NB4 (cell line): Measurements from ENCODE around the gene RECQL.

ENCODE experiments used
- POLR2A ChIP-seq: IDR thresholded peaks from 2 replicates; pipeline ENCODE4 v1.6.1; 2011; ENCODE audit warnings: mild to moderate bottlenecking; ENCODE audit not compliant: insufficient read length; ENCODE audit errors: extremely low read depth
- TF ChIP-seq, protein P1 (sequence below): IDR thresholded peaks from one replicate; pipeline ENCODE4 v1.5.1; 2012; ENCODE audit warnings: low read depth, low read length

DNA sequence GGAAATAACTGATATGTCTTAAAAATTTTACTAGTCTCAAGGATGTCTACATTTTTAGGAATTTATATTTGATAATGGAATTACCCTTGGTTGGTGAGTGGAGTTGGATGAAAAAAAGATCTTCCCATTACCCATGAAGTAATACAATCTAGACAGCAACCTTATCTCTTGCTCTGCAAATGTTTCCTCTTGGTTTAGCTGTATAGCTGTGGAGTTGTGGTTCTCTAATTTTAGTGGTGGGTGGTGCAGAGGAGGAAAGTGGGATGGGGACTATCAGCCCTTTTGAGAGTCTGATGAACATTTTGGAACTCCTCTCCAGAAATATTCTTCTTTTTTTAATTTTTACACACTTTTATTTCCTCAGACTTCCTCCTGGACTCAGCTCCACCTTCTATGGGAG is 41.7 kb upstream of the RECQL start:
- TF ChIP-seq, protein P1, sequence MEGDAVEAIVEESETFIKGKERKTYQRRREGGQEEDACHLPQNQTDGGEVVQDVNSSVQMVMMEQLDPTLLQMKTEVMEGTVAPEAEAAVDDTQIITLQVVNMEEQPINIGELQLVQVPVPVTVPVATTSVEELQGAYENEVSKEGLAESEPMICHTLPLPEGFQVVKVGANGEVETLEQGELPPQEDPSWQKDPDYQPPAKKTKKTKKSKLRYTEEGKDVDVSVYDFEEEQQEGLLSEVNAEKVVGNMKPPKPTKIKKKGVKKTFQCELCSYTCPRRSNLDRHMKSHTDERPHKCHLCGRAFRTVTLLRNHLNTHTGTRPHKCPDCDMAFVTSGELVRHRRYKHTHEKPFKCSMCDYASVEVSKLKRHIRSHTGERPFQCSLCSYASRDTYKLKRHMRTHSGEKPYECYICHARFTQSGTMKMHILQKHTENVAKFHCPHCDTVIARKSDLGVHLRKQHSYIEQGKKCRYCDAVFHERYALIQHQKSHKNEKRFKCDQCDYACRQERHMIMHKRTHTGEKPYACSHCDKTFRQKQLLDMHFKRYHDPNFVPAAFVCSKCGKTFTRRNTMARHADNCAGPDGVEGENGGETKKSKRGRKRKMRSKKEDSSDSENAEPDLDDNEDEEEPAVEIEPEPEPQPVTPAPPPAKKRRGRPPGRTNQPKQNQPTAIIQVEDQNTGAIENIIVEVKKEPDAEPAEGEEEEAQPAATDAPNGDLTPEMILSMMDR, result no peak
- TF ChIP-seq POLR2A, result no peak
